GM12891 (cell line): ENCODE results near the gene ERICH4.

Source experiments
- PAX5 ChIP-seq: IDR thresholded peaks from 2 replicates; pipeline ENCODE4 v1.6.1; 2011; ENCODE audit warnings: low read length, moderate library complexity, mild to moderate bottlenecking; ENCODE audit not compliant: insufficient read depth, severe bottlenecking
- POLR2A ChIP-seq: IDR thresholded peaks from 2 replicates; pipeline ENCODE4 v1.6.1; 2011; ENCODE audit warnings: low read depth, low read length, control low read depth
- POLR2AphosphoS5 ChIP-seq: IDR thresholded peaks from 2 replicates; pipeline ENCODE4 v1.6.1; 2011; ENCODE audit warnings: low read depth, low read length, control low read depth
- POU2F2 ChIP-seq: IDR thresholded peaks from 2 replicates; pipeline ENCODE4 v1.6.1; 2011; ENCODE audit warnings: low read depth, mild to moderate bottlenecking, control low read depth, low read length, moderate library complexity
- SPI1 ChIP-seq: IDR thresholded peaks from 2 replicates; pipeline ENCODE4 v1.6.1; 2011; ENCODE audit warnings: low read depth, low read length, control low read depth
- TAF1 ChIP-seq: IDR thresholded peaks from 2 replicates; pipeline ENCODE4 v1.6.1; 2011; ENCODE audit warnings: low read depth, low read length, control low read depth

DNA sequence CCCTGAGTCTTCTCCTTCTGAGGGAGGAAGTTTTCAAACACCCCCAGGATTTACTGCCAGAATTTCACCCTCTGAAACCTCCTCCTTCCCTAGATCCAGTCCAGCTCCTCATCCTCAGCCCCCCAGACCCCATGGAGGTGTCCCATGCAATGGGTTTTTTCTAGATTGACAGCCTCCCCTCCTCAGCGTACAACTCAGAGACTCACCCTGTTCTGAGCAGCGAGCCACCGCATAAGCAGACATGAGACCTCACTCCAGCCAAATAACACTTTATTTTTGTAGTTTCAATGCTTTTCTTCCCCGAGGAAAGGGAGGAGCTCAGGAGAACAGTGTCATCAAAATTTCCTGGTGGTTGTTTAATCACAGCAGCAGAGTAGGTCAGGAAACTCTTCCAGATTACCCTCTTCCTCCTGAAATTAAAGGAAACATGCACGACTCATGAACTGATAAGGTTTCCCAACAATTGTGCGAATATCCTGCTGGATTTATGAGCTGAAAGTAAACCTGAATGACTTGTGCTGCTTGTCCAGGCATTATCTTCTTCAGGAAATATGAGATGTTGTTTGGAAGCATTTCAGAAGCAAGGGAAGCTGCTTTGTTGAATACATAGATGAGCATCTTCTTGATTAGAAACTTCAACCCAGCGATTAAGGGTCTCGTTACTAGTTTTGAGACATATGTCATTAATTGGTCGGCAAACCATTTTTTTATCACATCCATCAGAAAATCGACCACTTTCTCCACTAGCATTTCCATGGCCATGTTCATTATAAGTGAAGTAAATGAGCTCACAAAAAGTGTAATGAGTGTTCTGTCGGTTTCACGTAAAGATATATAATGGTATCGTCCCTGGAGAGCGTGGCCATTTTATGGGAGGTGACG, 36.2 kb downstream of the ERICH4 start:
- TF ChIP-seq POLR2A (no peak), POLR2AphosphoS5 (no peak), TAF1 (no peak), PAX5 (no peak), SPI1 (no peak), POU2F2 (no peak)
